Measurements from ENCODE around the gene MSANTD2.
A peak's percentile ranks its signal among the peaks of the same experiment; 100 is the strongest.

The MSANTD2 gene

DNA sequence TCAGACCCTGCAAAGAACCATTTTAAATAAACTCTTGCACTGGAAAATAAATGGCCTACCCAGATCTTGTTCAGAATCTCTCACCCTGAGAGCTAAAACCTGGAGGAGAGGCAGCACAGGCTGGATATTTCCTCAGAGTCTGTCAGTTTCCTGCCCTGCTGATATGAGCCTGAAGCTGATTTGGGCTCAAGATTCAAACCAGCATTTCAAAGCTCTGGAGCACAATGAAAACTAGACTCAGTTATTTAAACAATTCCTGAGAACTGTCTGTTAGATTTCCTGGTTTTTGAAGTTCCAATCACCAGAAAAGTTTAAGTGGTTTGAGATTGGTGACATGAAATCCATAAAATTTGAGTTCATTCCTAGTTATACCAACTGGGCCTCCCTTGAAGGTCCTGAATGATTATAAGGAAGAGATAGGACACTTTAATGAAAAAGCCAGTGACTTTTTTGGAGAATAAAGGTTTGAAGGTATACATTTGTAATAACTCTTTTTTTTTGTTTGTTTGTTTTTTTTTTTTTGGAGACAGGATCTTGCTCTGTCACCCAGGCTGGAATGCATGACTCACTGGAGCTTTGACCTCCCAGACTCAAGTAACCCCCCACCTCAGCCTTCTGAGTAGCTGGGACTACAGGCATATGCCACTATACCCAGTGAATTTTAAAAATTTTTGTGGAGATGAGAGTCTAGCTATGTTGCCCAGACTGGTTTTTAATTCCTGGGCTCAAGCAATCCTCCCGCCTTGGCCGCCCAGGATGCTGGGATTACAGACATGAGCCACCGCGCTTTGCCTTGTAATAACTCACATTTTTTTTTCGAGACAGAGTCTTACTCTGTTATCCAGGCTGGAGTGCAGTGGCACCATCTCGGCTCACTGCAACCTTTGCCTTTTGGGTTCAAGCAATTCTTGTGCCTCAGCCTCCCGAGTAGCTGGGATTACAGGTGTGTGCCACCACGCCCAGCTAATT, 30.1 kb downstream of the MSANTD2 start:
- DNase-seq, result no peak

DNA sequence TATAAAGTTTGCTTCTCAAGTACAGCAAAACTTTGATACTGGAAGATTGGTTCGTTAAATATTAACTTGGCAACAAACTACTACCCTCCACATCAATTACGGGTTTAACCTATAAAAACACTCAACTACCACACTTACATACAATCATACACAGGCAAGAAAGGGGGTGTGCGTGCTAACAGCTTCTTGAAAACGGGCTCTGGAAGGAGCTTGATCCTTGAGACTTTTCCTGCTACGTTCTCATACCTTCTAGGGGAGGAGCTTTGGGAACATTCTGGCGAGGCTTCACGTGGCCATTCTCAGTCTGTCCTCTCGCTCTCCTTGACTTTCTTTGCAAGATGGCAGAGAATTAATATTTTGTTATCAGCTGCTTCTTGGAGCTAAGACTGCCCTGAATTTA, 31.3 kb downstream of the MSANTD2 start:
- DNase-seq, result no peak

DNA sequence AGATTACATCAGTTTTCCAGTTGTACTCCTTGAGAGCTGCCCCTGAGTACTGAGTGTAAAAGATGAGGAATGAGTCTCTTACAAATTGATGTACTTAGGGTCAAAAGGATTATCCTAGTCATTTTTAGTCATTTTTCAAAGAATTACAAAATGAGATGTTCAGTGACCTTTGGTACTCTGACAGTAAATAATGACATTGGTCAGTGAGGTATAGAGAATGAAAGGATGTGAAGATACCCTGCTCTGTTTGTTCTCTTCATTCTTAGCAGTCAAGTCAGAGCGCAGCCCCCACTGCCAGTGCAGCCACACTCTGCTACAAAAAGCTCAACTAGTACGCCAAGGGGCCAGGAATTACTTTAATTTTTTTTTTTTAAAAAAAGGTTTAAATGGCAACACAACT, 34.0 kb downstream of the MSANTD2 start:
- DNase-seq, result no peak

DNA sequence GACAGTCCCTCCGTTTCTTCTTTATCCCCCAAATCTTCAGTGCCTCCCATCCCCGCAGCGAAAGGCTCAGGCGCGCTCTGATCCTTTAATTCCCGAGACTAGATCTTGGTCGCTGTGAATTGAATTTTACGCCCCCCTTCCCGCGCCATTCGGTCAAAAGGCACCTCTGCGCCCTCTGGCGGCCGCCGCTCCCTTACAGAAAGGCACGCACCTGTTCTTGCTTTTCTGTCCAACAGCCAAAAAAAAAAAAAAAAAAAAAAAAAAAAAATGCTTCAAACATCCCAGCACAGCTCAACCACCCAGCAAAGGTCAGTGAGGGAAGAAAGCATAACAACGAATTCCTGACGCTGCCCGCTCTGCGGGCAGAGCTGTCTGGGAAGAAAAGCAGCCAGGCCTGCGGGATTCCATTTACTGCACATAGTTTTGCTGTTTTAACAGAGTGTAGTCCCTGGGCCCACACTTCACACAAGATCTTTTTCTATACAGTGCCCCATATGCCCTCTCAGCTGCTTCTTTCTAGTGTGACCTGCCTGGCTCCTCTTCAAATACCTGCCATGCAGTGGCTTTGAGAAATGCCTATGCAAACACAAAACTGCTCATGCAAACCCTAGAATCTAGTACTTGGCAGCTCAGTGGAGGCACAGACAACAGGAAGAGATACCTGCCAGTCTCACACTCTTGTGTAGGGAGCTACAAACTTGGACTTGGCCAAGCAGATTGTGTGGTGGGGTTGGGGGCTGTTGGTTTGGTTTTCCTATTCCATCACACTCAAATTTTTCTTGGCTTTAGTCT, 36.9 kb downstream of the MSANTD2 start:
- peak; percentile 79 for DNase-seq

DNA sequence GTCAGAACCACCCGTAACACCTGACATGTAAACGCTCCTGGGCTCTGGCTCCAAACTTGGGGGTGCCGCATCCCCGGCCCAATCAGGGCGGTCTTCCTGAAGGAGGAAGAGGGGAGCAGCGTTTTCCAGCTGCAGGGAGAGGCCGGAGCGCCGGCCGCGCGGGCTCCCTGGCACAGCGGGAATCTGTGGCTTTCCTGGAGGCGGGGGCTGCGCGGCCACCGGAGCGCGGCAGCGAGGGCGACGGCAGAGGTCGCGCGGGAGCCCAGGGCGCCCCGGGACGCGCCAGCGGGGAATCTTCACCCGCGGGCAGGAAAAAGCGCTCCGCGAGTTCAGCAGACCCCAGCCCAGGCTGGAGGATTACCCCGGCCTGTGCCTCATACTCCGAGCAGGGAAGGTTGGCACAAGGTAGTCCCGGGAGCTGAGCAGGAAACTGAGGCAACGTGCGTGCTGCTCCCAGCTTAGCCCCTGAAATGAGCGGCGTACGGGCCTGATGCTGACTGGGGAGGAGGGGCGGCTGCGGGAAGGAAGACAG, 37.5 kb downstream of the MSANTD2 start:
- DNase-seq, result no peak

DNA sequence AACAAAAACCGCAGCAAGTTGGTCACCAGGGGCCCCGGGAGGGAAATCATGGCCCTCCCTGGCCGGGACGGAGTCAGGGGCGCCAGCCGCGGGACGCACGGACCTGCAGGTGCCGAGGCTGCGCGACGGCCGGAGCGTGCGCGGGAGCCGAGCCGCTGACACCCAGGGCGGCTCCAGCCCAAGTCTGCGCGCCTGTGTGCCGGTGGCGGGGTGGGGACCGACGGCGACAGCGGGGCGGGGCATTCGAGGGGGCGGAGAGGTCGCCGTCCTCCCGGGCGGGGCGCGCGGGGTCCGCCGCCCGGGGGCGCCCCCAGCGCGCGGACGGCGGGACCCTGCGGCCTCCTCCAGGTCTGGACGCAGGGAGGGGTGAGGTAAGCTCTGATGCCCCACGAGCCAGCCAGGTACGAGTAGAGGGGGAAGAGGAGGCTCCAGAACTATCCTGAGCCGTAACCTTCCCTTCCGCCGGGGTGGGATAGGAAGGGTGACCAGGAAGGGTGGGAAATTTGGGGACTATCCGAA, 38.0 kb downstream of the MSANTD2 start, which contains the start of gene ESAM:
TSS of gene ESAM (minus strand) at position 186 of the 519 bp plus-strand sequence. CDS start at position 50, 136 bp downstream.
- DNase-seq, result peak; percentile 73

DNA sequence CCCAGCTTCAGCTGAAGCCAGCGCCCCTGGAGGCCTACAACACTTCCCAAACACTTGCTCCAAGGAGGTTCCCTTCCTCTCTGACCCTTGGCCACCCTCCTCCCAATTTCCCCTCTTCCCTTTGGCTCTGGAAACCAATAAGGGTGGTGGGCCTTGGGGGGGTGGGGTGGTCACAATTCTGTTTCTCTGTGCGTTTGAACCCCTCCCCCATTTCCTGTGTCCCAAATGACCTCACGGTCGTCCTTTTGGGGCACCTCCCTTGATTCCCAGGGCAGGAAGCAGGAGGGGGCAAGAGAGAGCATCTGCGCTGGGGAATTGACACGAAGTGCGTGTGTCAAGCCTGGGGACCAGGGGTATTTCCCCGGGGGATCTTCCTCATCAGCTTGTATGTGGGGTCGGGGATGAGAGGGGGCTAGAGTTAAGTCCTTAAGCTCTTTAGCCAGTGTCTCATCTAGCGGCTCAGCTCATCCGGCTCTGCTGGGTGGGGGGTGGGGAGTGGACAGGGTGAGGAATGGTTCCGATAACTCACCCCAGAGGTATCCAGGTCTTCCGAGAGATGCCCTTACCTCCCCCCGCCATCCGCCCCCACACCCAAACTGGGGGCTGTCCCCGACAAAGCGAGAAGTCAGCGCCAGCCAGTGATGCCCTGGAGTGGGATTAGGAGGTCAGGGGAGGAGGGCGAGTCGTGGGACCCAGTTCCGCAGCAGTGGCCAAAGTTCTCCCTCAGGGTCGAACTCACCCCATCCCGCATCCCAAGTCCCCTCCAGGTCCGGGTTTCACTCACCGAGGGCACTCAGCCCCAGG, 38.7 kb downstream of the MSANTD2 start:
- peak; percentile 51 for DNase-seq

DNA sequence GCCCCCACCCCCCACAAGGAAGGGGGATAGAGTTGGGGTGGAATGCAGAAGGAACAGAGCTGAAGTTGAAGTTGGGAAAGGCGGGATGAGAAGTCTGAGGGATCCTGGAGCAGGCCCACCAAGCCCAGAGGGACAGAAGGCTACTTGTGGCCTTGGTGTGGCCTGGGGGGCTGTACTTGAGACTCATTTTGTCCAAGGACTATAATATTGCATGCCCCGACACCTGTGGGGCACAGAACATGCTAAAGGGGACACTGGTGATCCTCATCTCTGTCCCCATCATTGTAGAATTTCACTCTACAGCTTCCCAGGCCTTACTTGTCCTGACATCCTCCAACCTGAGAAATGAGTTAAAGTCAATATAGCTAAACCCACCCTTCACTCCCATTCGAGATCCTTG, 39.4 kb downstream of the MSANTD2 start:
- no peak for DNase-seq

DNA sequence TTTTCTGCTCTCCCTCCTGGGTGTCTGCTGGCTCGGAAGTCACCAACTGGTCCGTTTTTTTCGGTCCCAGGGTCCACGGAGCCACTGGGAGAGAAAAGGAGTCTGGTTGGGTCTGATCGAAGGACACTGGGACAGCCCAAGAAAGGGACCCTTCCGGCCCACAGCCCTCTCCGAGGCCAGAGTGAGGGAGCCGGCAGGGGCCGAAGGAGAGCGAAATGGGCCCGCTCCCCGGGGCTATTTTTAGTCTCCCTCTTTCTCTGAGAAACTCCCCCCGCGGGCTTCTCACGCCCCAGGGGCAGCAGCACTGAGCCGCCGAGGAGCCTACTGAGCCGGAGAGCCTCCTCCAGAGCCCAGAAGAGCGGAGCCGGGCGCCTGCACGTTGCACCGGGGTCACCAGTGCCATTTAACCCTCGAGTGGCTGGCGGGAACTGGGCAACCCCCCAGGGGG, 40.0 kb downstream of the MSANTD2 start:
- peak; percentile 59 for DNase-seq

DNA sequence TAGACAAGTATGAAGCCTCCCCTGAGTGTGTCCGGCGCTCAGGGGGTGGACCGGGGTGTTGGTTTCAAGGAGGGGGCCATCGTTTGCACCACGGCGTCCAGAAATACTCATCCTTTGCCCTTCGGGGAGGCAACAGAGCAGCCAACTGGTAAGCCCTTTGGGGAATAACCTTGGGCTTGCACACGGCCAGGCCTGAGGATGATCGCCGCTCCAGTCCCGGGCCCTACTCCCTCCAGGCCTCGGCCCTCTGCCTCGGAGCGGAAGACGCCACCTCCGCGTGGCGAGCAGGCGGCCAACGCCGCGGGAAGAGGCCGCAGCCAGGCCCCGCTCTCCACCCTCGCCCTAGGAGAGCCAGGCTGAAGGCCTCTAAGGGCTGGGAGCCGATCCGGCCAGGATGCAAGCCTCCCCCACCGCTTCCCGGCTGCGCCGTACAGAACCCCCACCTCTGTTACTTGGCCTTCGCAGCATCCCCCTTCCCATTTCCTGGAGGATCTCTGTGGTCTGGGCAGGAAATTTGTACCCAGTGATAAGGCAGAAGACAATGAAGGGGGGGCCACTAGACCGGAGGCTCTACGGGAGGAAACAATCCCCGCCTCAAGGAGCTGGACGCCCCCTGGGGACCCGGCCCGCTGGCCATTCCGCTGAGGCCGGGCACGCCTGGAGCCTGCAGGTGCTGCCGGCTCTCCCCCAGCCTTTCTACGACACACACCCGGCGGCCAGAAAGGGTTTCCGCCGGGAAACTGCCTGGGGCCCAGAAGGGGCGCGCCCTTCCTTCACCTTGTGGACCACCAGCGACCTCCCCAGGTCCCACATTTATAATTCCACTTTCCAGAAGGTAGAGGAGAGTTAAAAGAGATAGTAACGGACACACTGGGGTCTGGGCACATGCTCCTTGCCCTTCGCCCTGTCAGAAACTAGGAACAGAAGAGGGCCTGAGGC, 40.7 kb downstream of the MSANTD2 start:
- peak; percentile 100 for DNase-seq

DNA sequence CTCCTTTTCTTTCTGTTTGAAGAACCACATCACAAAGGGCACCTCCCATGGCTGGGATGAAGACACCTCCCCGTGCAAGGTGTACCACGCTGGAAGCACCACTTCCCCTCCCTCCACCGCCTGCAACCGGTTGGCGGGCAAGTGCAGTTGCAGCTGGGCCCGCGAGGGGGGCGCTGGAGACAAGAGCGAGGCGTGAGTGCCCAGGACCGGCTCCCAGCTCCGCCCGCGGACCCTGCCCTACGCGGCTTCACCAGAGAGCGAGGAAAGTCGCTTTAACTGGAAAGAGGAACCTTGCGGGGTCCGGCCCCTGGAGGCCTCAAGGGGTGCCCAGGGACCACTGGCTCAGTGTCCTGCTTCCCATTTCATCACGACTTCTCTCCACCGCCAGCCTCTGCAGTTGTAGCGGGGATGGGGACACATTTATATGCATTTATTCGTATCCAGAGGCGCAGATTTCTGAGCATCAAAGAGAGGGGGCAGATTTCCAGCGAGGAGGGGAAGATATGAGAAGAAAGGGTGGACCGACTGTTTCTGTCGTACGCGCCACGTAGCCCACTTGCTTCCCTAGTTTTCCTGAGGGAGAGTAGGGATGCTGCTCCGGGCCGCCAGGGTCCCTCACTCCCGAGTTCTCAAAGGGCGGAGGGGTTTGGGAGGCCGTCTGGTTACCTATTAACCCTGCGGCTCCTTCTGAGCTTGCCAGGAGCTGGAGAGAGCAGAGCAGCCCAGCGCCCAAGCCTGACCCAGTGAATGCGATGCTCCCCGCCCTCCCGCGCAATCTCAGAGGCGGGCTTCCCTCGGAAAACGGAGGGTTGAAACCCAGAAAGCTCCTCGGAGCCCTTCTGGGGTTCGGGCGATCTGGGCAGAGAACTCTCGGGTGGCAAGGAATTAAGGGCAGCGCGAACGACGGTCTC, 41.6 kb downstream of the MSANTD2 start:
- DNase-seq, result peak; percentile 100

DNA sequence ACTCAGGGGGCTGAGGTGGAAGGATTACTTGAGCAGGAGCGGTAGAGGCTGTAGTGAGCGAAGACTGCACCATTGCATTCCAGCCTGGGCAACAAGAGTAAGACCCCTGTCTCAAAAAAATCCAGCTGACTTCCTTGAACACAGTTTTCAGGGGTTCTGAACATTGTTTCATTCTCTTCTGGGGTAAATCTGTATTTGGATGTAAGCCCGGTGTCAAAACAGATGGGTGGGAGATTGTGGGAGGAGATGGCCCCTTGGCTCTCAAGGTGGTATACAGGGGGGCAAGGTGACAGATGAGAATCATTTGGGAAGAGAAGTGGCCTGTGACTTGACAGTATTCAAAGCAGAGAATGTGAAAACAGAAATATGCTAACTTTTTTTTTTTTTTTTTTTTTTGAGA, 42.9 kb downstream of the MSANTD2 start:
- DNase-seq, result no peak

DNA sequence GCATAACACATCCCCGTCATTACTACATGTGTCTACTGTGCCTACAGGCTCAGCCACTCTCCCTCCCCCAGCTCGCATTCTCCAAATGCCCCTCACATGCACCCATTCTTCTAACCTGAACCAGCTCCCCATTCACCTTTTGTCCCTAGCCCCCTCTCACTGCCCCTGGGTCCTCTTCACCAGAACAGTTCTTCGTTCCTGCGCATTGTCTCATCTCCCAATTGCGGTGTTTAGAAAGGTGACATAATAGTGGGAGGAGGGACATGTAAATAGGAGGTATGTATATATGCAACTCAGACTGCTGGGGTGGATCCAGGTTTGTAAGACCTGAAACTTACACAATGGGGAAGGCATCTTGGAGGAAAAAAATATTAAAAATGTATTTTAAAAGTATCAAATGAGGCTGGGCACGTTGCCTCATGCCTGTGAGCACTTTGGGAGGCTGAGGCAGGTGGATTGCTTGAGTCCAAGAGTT, 43.4 kb downstream of the MSANTD2 start:
- no peak for DNase-seq

DNA sequence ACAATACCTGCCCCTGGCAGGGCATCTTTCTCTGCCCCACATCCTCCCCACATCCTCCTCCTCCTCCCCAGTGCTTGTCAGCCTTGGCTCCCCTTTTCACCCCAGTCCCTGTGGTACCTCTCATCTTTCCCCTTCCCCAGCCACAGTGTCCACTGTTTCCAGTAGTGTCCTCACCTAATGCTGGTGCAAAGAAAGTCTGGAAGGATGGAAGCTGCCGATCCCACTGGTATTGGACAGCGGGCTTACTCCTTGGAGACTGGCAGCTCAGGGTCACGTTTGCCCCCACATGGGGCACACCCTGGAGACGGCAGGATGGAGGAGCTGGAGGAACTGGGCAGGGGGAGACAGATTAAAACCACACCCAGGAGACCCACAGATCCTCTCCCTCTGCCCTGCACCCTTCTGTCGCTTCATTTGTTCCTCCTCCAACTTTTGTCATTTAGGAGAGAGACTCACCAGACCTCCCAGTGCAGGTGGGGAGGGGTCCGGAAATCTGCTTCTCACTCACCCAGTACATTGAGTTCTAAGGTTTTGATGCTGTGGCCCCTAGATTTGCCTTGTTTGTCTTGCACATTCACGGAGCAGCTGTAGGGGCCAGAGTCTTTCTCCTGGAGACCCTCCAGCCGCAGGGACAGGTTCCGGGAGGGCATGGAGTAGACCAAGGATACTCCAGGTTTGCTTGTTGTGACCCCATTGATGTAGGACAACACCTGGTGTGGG, 44.0 kb downstream of the MSANTD2 start:
- no peak for DNase-seq

DNA sequence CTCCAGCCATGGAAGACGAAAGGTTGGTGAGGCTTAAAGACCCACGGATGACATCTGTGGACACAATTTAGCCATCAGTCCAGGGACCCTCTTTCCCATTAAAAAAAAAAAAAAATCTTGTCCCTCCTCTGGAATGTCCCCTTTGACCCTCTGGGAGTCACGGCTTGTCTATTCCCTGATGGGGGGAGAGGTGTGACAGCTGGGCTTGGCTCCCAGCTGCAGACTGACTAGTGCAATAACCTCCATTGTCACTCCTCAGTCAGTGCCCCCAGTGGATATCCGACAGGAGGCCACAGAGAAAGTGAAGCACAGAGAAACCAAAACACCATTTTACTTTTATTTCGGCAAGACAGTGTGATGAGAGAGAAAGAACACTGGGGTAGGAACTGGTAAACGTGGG, 45.5 kb downstream of the MSANTD2 start:
- DNase-seq, result no peak

DNA sequence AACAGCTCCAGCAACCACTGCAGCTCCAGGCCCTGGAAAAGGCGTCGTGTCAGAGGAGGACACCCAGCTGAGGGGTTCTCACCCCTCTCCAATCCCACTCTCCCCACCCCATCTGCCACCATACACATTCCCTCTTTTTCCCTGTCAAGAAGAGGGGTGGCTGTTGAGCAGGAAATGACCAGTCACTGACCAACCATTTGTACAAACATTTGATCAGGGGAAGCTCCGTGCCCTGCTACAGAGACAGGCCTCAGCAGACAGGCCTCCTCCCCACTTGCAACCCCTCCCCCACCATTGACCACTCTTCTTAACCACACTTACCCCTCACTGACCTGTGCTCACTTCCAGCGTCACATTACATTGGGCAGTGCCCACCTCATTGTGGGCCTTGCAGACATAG, 45.9 kb downstream of the MSANTD2 start:
- DNase-seq, result no peak

DNA sequence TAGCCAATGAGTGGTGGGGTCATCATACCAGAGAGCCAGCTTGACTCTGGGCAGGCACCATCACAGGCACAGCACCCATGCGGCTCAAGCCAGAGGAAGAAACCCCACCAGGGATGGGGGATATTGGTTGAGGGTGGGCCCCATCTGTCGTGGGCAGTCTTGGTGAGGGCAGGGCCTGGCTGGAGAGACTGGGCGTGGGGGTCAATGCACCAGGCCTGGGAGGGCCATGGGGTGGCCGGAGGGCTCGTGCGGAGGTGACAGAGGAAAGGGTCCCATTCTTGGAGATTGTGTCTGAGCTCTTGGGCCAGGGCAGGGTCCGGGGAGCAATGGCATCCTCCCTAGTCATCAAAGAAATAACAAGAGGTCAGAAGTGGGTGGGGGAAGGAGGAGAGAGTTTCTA, 46.6 kb downstream of the MSANTD2 start:
- no peak for DNase-seq

DNA sequence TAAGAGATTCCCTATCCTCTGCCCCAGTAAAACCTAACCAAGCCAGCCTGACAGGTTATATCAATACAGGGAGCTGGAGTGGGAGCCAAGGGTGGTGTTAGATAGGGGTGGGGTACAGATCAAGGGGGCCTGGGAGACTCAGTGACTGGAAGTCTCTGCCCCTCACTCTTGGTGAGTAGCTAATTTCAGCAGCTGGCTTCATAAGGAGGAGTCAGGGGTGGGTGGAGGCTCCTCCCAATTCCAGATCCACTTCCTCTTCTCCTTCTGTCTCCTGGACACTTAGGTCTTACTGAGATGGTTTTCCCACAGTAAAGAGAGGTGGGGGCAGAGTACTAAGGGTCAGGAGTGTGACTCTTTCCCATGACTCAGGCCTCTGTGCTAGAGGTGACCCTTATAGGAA, 47.0 kb downstream of the MSANTD2 start:
- no peak for DNase-seq

DNA sequence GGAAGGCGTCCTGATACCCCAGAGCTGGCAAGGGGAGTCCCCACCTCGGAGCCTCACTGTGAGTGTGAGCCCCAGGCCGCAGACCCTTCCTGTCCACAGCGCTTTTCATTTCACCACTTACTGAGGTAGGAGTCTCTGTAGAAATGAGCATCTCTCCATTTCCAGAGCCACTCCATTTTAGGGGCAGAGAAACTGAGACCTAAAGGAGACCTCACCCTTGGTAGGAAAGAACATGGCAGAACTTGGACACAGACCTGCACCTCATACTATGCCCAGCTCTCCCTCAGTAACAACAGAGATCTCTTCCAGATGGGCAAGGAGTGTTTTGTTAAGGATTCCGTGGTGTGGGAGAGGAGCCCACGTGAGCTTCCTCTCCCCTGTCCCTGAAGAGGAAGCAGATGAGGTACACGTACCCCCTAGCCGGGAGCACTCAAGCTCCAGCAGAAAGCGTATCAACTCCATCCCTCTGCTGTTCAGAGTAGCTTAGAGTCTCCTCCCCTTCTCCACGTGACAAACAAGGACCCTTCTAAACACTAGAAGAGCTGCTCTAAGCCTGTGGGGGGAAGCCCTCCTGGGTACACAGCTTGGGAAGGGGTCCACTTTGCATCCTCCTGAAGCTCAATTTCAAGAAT, 47.6 kb downstream of the MSANTD2 start:
- DNase-seq, result no peak

All from GF-D8 (cell line).